ENCODE data around the gene GALNT11.
A peak's percentile ranks its signal among the peaks of the same experiment; 100 is the strongest.
"Not testable (repeated sequence)": the region's sequence is repeated elsewhere in the genome, so short reads cannot be mapped to it uniquely, and the experiment has no call there.

GALNT11 gene

DNA sequence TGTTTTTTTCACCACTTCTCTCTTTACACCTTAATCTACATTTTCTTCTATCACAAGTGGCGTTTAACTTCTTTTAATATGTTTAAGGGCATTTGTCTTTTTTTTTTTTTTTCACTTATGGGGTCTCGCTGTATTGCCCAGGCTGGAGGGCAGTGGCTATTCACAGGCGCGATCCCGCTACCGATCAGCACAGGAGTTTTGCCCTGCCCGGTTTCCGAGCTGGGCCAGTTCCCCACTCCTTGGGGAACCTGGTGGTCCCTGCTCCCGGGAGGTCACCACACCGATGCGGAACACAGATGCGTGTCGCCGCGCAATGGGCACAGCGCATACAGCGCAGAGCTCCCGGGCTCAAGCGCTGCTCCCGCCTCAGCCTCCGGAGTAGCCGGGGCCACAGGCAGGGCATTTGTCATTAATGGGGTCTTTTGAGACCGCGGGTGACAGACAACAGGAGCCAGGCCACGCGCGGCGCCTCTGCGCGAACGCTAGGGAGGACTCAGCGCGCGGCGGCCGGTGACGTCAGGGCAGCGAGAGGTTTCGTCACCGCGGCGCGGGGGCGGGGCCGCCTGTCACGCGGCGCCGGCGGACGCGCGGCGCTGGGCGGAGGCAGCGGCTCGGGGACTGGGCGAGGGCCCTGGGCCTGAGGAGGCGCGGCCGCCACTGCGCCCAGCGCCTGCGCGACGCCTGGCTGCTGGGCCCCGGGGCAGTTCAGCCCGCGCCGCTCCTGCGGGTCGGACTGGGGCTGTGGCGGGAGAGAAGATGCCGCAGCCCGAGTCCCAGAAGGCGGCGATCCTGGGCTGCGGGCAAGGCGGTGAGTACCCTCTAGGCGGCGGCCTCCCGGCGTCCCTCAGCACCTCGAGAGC, at the start of gene GALNT11:
Gene GALNT11 (plus strand): TSS at position 598 of the 860 bp plus-strand sequence. CDS start 68,554 bp downstream, outside the sequence.
- DNase-seq = peak; percentile 80

DNA sequence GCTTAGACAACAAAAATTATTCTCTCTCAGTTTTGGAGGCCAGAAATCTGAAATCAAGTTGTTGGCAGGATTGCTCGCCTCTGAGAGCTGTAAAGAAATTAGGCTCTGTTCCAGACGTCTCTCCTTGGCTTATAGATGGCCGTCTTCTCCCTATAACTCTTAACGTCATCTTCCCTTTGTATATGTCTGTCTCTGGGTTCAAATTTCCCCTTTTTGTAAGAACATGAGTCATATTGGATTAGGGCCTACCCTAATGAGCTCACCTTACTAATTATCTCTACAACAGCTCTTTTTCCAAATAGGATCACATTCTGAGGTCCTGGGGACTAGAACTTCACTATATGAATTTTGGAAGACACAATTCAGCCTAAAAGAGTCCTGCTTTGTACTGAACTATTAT, 46.9 kb upstream of the GALNT11 start:
- no peak for DNase-seq

DNA sequence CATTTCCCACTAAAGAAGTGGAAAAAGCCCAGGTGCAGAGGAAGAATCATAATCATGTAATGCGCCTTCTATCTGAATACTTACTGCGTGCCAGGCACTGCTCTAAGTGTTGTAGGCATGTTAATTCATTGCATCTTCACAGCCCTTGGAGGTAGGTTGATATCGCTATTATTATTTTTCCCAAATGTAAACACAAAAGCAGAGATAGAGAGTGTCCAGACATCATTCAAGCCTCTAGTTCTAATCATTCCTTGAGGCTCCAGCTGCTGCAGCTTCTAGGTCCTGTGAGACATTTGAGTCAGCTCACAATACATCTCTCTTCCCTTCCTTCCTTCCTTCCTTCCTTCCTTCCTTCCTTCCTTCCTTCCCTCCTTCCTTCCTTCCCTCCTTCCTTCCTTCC, 44.3 kb upstream of the GALNT11 start:
- DNase-seq = no peak

- no peak for DNase-seq
Observed at GRCh38 chr7:151982806-151983205, 42.7 kb upstream of the GALNT11 start.

DNA sequence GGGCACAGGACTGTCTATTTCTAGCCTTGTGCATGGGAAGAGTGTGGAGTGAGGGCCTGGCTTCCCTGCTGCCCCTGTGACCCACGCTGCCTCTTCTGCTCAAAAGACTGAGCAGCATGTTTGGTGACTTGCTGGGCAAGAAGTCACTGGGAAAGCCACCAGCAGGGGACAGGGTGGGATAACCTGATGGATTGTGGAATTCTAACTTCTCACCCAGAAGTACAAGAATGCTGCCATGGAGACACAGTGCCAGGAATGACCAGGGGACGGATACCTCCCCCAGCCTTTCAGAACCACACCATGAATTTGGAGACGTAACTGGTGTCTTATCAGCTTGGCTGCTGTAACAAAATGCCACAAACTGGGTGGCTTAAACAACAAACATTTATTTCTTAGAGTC, 40.9 kb upstream of the GALNT11 start:
- no peak for DNase-seq

GRCh38 chr7:151987748-151988529, 37.5 kb upstream of the GALNT11 start:
- DNase-seq = no peak

DNA sequence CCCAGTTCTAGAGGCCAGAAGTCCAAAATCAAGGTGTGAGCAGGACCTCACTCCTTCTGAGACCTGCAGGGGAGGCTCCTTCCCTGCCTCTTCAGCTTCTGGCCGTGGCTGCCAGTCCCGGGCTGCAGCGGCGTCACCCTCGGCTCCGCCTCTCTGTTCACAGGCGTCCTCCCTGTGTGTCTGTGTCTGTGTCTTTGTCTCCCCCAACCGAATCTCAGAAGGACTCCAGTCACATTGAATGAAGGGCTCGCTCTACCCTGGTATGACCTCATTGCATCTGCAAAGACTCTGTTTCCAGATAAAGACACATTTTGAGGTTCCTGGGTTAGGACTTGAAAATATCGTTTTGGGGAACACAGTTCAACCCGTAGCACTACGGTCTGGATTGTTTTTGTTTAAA, 33.1 kb upstream of the GALNT11 start:
- peak; percentile 11 for DNase-seq

DNA sequence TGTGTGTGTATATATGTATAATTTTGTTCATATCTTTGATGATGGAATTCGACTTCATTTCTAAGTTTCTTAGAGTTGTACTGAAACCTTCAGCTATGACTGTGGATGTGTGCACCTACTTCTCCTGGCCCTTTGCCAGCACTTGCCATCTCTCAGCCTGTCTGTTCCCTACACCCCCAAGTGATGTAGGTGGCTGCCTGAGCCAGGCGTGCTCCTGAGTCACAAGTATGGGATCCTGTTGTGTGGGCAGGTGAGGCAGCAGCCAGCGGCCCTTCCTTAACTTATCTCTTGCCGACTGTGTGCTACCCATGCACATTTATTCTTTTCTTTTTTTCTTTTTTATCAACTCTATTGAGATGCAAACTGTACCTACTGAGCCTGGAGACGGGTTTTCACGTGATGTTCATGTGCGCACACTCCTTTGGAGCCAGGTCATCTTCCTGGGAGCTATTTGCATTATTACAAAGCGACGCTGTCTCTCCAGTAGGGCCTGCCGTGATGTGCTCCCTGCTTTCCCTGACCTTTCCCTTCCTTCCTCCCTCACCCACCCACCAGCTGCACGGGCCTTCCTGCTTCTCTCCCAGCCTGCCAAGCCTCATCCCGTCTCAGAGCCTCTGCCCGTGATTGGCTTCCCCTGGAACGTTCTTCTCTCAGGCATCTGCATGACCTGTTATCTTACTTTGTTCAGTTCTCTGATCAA, 31.3 kb upstream of the GALNT11 start:
- no peak for DNase-seq

GRCh38 chr7:151999424-152000090, 25.9 kb upstream of the GALNT11 start:
- DNase-seq = no peak

DNA sequence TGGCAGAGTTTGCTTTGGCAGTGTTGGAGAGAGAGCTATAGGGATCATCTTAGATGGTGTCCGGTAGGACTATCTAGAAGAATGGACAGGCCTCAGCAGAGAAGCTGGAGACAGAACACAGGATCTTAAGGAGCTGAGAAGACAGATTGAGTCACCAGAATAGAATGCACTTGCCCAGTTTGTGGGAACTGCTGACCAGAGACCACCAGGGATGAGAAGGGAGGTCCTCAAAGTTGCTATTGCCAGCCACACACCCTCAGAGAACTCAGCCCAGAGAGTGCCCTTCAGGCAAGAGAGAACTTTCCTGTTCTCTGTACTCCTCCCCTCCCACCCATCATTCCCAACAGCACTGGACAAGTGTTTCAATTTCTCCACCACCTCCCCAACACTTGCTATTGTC, 25.3 kb upstream of the GALNT11 start:
- no peak for DNase-seq

GRCh38 chr7:152006336-152006735, 19.1 kb upstream of the GALNT11 start:
- no peak for DNase-seq

- DNase-seq = no peak
Observed at GRCh38 chr7:152011860-152012259, 13.6 kb upstream of the GALNT11 start.

DNA sequence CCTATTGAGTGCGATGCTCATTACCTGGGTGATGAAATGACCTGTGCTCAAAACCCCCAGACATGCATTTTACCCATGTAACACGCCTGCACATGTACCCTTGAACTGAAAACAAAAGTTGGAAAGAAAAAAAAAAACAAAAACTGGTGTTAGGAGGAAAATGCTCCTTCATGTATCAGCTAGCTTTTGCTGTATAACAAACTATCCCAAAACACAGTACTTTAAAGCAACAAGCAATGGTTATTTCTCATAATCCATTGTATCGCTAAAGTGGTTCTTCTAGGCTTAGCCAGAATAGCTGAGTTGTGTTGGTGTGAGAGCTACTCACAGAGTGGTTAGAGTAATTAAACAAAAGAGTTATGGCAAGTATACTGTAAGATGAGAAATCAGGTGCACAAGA, 12.2 kb upstream of the GALNT11 start:
- no peak for DNase-seq

DNA sequence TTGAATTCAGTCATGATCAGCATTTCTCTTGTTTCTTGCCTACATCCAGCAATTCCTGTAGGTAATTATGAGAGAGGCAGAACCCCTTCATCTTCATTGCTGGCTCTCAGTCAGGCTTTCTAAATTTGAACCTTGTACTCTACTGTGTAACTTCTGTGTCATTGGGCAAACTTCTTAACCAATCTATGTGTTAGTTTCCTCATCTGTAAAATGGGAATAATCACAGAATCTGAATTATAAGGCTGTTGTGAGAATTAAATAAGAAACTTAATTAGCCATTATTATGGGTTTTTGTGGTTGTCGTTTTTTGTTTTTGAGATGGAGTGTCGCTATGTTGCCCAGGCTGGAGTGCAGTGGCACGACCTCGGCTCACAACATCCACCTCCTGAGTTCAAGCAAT, 11.5 kb upstream of the GALNT11 start:
- DNase-seq = no peak

GRCh38 chr7:152014722-152015121, 10.8 kb upstream of the GALNT11 start:
- no peak for DNase-seq

GRCh38 chr7:152015600-152015999, 9.9 kb upstream of the GALNT11 start:
- no peak for DNase-seq

- DNase-seq = no peak
Observed at GRCh38 chr7:152016947-152017346, 8.5 kb upstream of the GALNT11 start.

DNA sequence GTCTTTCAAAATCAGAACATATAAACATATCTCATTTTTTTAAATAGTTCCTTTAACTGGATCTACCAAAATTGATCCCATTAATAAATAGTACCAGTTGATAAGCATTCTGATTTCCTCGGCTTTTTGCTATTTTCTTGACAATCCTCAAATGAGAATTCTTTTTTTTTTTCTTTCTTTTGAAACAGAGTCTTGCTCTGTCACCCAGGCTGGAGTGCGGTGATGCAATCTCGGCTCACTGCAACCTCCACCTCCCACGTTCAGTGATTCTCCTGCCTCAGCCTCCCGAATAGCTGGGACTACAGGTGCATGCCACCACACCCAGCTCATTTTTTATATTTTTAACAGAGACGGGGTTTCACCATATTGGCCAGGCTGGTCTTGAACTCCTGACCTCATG, 7.8 kb upstream of the GALNT11 start:
- not testable (repeated sequence) for DNase-seq

DNA sequence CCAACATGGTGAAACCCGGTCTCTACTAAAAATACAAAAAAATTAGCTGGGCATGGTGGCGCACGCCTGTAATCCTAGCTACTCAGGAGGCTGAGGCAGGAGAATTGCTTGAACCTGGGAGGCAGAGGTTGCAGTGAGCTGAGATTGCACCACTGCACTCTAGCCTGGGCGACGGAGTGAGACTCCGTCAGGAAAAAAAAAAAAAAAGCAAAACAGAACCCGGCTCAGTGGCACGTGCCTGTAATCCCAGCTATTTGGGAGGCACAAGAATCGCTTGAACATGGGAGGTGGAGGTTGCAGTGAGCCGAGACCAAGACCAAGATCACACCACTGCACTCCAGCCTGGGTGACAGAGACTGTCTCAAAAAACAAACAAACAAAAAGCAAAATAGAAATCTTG, 3.7 kb upstream of the GALNT11 start:
- not testable (repeated sequence) for DNase-seq

GRCh38 chr7:152025937-152026890, 740 bp downstream of the GALNT11 start:
- DNase-seq = peak; percentile 19

GRCh38 chr7:152027491-152028365, 2.3 kb downstream of the GALNT11 start:
- DNase-seq = not testable (repeated sequence)
